ENCODE results near the gene CUL4A.

CUL4A gene

DNA sequence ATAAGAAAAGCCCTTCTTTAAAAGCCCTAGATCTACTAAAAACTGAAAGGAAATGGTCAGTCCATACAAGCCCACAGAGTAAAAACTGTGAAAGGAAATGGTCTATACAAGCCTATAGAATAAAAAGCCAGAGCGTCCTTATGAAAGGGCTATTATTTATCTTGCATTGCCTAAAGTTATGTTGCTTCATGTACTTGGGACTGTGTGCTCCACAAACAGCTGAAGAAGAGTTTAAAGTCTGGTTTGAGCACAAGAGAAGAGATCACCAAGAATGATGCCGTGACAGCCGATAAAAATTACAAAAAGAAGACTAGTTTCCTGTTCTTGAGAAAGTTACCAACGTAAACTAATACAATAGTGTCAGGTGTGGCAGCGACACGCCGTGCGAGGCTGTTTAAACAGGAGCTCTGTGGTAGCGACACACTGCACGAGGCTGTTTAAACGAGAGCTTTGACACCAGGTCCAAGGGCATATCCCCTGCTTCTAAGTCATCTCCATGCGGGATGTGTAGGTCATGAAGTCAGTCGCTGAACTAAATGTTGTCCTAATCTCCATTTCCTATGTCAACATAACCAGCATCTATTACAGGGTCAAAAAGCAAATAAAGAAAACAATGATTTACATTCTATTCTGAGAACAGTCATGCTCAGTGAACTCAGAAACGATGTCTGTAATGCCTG, 25.8 kb upstream of the CUL4A start:
- H3K27ac ChIP-seq: no peak overlapping the region
- TF ChIP-seq, protein P1, sequence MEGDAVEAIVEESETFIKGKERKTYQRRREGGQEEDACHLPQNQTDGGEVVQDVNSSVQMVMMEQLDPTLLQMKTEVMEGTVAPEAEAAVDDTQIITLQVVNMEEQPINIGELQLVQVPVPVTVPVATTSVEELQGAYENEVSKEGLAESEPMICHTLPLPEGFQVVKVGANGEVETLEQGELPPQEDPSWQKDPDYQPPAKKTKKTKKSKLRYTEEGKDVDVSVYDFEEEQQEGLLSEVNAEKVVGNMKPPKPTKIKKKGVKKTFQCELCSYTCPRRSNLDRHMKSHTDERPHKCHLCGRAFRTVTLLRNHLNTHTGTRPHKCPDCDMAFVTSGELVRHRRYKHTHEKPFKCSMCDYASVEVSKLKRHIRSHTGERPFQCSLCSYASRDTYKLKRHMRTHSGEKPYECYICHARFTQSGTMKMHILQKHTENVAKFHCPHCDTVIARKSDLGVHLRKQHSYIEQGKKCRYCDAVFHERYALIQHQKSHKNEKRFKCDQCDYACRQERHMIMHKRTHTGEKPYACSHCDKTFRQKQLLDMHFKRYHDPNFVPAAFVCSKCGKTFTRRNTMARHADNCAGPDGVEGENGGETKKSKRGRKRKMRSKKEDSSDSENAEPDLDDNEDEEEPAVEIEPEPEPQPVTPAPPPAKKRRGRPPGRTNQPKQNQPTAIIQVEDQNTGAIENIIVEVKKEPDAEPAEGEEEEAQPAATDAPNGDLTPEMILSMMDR (conservative IDR thresholded peaks at IDR 0.05): no peak

DNA sequence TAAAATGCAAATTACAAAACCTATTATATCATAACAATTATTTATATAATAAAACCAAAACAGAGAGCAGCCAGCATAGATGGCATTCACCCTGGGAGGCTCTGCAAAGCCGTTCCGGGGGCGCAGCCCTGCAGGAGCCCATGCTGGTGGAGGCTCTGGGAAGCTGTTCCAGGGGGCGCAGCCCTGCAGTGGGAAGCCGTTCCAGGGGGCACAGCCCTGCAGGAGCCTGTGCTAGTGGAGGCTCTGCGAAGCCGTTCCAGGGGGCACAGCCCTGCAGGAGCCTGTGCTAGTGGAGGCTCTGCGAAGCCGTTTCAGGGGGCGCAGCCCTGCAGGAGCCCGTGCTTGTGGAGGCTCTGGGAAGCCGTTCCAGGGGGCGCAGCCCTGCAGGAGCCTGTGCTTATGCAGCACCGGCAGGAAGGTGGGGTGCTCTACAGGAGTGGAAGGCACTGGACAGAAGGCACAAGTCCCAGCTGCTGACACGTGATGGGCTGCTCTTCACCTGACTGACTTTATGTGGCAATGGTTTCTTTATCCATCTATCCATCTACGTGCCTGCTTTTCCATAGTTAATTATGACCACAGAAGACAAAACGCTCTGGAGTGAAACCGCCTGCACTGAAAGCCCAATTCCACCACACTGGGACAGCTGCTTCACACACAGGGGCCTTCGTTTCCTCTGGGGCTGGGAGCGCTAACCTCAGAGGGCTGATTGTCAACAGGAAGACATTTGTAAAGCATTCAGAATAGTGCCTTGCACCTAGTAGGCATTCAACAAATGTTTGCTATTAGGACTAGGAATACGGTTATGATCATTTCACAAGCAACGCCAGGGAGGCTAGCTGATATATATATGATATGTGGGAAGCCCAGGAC, 24.6 kb upstream of the CUL4A start:
- TF ChIP-seq, protein P1 (conservative IDR thresholded peaks at IDR 0.05): no peak
- no peak overlapping the region for H3K27ac ChIP-seq

DNA sequence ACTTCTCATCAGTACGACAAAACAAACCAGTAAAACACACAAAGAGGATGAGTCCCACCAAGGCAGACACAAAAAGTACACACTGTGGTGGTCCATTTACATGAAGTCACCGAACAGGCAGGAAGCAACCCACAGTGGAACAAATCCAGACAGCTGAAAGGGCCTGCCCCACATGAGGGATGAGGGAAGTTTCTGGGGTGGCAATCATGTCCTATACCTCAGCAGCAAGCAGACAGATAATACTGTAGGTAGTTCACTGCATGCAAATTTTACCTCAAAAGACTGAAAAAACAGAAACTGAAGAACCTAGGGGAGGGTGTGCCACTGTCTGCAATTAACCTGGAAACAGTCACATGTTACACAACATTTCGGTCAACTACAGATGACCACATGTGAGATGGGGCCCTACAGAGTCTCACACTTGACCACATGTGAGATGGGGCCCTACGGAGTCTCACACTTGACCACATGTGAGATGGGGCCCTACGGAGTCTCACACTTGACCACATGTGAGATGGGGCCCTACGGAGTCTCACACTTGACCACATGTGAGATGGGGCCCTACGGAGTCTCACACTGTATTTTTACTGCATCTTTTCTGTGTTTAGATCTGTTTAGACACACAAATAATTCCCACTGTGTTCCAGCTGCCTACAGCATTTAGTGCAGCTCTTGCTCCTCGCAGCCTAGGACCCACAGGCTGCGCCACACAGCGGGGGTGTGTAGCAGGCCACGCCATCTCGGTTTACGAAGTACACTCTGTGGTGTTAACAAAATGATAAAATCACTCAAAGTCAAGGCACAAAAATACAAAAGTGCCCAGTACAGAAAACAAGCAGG, 23.1 kb upstream of the CUL4A start:
- no peak overlapping the region for H3K27ac ChIP-seq
- TF ChIP-seq, protein P1 (conservative IDR thresholded peaks at IDR 0.05): no peak

DNA sequence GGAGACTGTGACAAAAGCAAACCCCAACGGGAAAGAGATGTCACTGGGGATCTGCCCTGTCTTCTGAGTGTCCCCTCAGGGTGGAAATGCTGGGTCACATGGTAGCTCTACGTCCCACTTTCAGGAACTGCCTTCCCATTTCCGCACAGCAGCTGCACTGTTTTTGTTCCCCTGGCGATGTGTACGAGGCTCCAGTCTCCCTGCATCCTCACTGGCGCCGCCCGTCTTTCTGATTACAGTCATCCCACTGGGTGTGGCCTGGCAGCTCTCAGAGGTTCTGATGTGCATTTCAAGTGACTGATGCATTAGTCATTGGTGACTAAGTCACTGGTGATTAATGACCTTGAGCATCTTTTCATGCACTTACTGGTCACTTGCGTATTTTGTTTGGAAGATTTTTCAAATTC, 22.1 kb upstream of the CUL4A start:
- TF ChIP-seq, protein P1 (conservative IDR thresholded peaks at IDR 0.05): no peak
- H3K27ac ChIP-seq: no peak overlapping the region

DNA sequence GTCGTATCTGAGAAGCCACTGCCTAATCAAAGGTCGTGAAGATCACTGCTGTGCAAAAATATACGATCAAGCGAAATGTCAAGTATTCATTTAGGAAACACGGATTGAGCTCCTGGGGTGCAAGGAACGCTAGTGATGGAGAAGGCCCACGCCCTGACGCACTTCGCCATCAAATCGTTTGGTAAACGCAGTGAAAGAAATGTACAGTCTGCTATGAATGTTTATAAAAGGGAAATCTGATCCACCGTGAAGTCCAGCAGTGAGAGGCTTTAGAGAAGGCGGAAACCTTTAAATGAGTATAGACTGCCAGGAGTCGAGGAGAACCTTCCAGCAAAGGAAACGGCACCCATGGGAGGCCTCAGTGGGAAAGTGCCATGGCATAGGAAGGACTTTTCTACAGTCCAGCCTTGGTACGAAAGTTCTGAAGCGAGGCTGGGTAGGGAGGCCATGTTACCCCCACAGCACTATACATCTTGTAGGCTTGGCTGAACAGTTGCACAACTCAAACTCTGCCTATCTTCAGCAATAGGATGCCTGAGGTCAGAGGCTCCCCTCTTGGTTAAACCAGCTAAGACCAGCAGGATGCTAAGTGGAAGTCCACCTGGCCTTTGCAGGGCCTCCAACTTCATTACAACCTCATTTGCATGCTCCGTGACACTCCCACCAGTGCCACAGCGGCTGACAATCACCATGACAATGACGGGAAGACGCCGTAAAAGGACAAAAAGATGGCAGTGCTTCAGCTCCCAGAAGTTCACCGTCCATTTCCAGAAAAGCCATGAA, 21.3 kb upstream of the CUL4A start:
- H3K27ac ChIP-seq: no peak overlapping the region

DNA sequence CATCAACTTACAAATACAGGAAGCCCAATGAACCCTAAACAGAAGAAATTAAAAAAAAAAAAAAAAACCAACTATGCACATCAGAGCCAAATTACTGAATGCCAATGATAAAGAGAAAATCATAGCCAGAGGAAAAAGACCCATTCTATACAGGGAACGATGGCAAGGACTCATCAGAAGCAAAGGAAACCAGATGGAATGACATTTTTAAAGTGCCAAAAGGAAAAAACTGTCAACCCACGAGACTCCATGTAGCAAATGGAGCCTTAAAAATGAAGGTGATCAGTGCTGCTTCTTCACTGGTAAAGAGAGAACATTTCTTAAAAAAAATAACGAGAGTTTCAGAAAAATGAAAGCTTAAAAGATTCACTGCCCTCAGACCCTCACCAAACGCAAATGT, 19.2 kb upstream of the CUL4A start:
- TF ChIP-seq, protein P1 (conservative IDR thresholded peaks at IDR 0.05): no peak
- no peak overlapping the region for H3K27ac ChIP-seq

More for the DNA sequence above, 21.3 kb upstream of the CUL4A start:
- TF ChIP-seq, protein P1 (conservative IDR thresholded peaks at IDR 0.05): no peak
